Peyer's patch (tissue), 4 donors: ENCODE measurements around the gene TBC1D9B.

Experiments
- CTCF ChIP-seq, 6 experiments: fragments of 450-650 bp in 4 of 6; fragments of 200-600 bp in 2 of 6; sonication (generic) in 1 of 6; IDR thresholded peaks; one replicate each; pipeline ENCODE4 v1.5.1; 2017 to 2019; ENCODE audit warnings: antibody characterized with exemption in 6 of 6, mild to moderate bottlenecking in 3 of 6, moderate library complexity in 1 of 6
- POLR2A ChIP-seq, 2 donors: fragments of 450-650 bp; IDR thresholded peaks; one replicate each; pipeline ENCODE4 v1.5.1; 2017; ENCODE audit warnings: antibody characterized with exemption in 2 of 2, mild to moderate bottlenecking in 2 of 2, moderate library complexity in 2 of 2

- TF ChIP-seq CTCF (IDR thresholded peaks at IDR 0.05) (no peak), POLR2A (IDR thresholded peaks at IDR 0.05) (no peak)
These were observed 11.9 kb upstream of the TBC1D9B start for GRCh38 chr5:179919487-179920060.
